Measurements from ENCODE around the gene PLXNB3. TPM values are rescaled to one million over a fixed set of nuclear protein-coding genes. Genes with fewer than 3 reads are reported as not detected.

The PLXNB3 gene
- total and polyA plus RNA-seq, 2 experiments from 2014 or later: 0.70 to 4.1 TPM

DNA sequence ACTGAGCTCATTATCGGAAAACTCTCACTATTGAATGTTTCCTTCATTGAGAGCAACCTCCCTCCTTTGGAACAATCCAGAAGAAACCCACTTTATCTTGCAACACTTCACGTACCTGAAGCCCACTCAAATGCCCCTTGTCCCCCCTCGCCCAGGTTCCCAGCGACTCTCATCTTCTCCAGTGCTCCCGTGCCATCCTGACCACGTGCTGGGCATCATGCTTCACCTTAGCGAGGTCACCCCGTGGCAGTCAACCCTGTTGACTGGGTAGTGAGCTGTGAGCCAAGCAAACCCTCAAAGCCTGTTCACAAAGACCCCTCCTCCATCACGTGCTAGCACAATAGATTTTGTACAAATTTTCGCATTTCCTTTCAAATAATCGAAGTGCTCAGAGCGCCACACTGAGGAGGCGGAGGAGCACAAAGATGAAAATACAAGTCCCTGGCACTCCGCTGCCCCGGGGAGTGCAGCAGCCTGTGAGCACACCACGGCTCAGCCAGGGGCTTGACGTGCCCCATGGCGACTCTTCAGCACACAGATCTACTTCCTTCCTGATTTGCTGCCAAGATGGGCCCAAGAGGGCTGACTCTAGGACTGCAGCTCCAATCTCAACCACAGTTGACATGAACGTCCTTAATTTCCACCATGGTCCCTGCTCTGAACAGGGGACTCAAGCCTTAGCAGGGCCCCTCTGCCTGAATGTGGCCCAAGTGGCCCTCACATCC lies 50.7 kb downstream of the PLXNB3 start:
- Histone ChIP-seq H2AFZ (no peak overlapping the region), H3K79me2 (replicated peaks; ENCODE audit: insufficient read depth) (peaks cover 95% of the 10 kb centered on the region), H3K9me2 (ENCODE audit: insufficient read depth) (no peaks in the 10 kb centered on the region), H3K36me3 (ENCODE audit: insufficient read depth) (no peaks in the 10 kb centered on the region), H3K4me3 (no peak overlapping the region), H3F3A (replicated peaks; ENCODE audit: low read depth) (no peaks in the 10 kb centered on the region), H3K27ac (ENCODE audit: low read depth) (no peak overlapping the region), H3K27me3 (ENCODE audit: insufficient read depth) (no peaks in the 10 kb centered on the region), H3K4me2 (no peak overlapping the region), H4K20me1 (replicated peaks; ENCODE audit: insufficient read depth) (peaks cover 10% of the 10 kb centered on the region), H3K4me1 (ENCODE audit: insufficient read depth) (peaks cover 29% of the 10 kb centered on the region)
- no peak for DNase-seq (ENCODE audit: low spot score)
- ATAC-seq: no peak
- H3K9me3 Mint-ChIP-seq: no peaks in the 10 kb centered on the region
- H3K4me3 Mint-ChIP-seq: 0 out of 3 replicates have a peak overlapping the region, but pooled peaks have one; percentile 14
- TF ChIP-seq, protein P1, sequence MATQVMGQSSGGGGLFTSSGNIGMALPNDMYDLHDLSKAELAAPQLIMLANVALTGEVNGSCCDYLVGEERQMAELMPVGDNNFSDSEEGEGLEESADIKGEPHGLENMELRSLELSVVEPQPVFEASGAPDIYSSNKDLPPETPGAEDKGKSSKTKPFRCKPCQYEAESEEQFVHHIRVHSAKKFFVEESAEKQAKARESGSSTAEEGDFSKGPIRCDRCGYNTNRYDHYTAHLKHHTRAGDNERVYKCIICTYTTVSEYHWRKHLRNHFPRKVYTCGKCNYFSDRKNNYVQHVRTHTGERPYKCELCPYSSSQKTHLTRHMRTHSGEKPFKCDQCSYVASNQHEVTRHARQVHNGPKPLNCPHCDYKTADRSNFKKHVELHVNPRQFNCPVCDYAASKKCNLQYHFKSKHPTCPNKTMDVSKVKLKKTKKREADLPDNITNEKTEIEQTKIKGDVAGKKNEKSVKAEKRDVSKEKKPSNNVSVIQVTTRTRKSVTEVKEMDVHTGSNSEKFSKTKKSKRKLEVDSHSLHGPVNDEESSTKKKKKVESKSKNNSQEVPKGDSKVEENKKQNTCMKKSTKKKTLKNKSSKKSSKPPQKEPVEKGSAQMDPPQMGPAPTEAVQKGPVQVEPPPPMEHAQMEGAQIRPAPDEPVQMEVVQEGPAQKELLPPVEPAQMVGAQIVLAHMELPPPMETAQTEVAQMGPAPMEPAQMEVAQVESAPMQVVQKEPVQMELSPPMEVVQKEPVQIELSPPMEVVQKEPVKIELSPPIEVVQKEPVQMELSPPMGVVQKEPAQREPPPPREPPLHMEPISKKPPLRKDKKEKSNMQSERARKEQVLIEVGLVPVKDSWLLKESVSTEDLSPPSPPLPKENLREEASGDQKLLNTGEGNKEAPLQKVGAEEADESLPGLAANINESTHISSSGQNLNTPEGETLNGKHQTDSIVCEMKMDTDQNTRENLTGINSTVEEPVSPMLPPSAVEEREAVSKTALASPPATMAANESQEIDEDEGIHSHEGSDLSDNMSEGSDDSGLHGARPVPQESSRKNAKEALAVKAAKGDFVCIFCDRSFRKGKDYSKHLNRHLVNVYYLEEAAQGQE (IDR thresholded peaks at IDR 0.05; ENCODE audit: unreplicated experiment): no peak
- TF ChIP-seq, protein P2, sequence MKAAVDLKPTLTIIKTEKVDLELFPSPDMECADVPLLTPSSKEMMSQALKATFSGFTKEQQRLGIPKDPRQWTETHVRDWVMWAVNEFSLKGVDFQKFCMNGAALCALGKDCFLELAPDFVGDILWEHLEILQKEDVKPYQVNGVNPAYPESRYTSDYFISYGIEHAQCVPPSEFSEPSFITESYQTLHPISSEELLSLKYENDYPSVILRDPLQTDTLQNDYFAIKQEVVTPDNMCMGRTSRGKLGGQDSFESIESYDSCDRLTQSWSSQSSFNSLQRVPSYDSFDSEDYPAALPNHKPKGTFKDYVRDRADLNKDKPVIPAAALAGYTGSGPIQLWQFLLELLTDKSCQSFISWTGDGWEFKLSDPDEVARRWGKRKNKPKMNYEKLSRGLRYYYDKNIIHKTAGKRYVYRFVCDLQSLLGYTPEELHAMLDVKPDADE (IDR thresholded peaks at IDR 0.05): no peak
- TF ChIP-seq ZNF114 (CRISPR knock-in tag; IDR thresholded peaks at IDR 0.05): no peak
- no peak for TF ChIP-seq EZH2phosphoT487 (IDR thresholded peaks at IDR 0.05; ENCODE audit: unreplicated experiment)
- no peak for TF ChIP-seq NANOG (IDR thresholded peaks at IDR 0.05; ENCODE audit: borderline replicate concordance)
- no peak for TF ChIP-seq JUNB (IDR thresholded peaks at IDR 0.05; ENCODE audit: unreplicated experiment)
- no peak for TF ChIP-seq EZH2 (IDR thresholded peaks at IDR 0.05; ENCODE audit: low read depth, unreplicated experiment)
- no peak for TF ChIP-seq CREB1 (CRISPR knock-in tag; IDR thresholded peaks at IDR 0.05; ENCODE audit: low read depth)
- no peak for TF ChIP-seq STAT1 (IDR thresholded peaks at IDR 0.05; ENCODE audit: unreplicated experiment)
- H3K27me3 Mint-ChIP-seq (ENCODE audit: insufficient read depth, low read depth, poor library complexity): peaks cover 7% of the 10 kb centered on the region
- H3K4me1 Mint-ChIP-seq: peaks cover 48% of the 10 kb centered on the region
- H3K27ac Mint-ChIP-seq: peak overlapping the region; percentile 85; the same call in 1 of the 2 replicates
- peaks cover 21% of the 10 kb centered on the region; the same call in 2 of the 3 replicates for H3K36me3 Mint-ChIP-seq (ENCODE audit: low read depth)

Measured in GM23338 (cell line).